ENCODE results near the gene KCNMA1. TPM values are rescaled to one million over a fixed set of nuclear protein-coding genes. Genes with fewer than 3 reads are reported as not detected.

Gene KCNMA1
- polyA plus RNA-seq, 1 of the 3 experiments (the other 2 are of a cell fraction): 107 TPM

GRCh38 chr10:77633376-77633775 is 4.2 kb downstream of the KCNMA1 start:
- no peak overlapping the region for H3K9ac ChIP-seq
- peaks cover 64% of the 10 kb centered on the region for H3K79me2 ChIP-seq (ENCODE audit: insufficient read depth)
- H2AFZ ChIP-seq (ENCODE audit: low read depth): no peak overlapping the region
- POLR2A ChIA-PET: no interaction called here
- peaks cover 0 to 13% of the 10 kb centered on the region in 2 experiments for H3K36me3 ChIP-seq (replicated peaks in 1 of 2; ENCODE audit: control insufficient read depth in 1 of 2, insufficient read depth in 2 of 2, low read length in 1 of 2)
- H3K4me3 ChIP-seq (ENCODE audit: low read depth in 2 of 2, low read length in 1 of 2): no peak overlapping the region
- H3F3A ChIP-seq (replicated peaks; ENCODE audit: insufficient read depth): no peaks in the 10 kb centered on the region
- H3K9me2 ChIP-seq: no peaks in the 10 kb centered on the region
- DNase-seq: no peak
- no peaks in the 10 kb centered on the region for H4K20me1 ChIP-seq (ENCODE audit: insufficient read depth)
- no peaks in the 10 kb centered on the region for H3K9me3 ChIP-seq
- no peak for TF ChIP-seq GABPA (IDR thresholded peaks at IDR 0.05; ENCODE audit: low read depth)
- TF ChIP-seq, protein P1, sequence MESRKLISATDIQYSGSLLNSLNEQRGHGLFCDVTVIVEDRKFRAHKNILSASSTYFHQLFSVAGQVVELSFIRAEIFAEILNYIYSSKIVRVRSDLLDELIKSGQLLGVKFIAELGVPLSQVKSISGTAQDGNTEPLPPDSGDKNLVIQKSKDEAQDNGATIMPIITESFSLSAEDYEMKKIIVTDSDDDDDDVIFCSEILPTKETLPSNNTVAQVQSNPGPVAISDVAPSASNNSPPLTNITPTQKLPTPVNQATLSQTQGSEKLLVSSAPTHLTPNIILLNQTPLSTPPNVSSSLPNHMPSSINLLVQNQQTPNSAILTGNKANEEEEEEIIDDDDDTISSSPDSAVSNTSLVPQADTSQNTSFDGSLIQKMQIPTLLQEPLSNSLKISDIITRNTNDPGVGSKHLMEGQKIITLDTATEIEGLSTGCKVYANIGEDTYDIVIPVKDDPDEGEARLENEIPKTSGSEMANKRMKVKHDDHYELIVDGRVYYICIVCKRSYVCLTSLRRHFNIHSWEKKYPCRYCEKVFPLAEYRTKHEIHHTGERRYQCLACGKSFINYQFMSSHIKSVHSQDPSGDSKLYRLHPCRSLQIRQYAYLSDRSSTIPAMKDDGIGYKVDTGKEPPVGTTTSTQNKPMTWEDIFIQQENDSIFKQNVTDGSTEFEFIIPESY (IDR thresholded peaks at IDR 0.05; ENCODE audit: borderline replicate concordance, low read depth): no peak
- no peak for TF ChIP-seq CHD2 (IDR thresholded peaks at IDR 0.05; ENCODE audit: low read length, partially characterized antibody)
- TF ChIP-seq RAD21 (IDR thresholded peaks at IDR 0.05; ENCODE audit: low read length): no peak
- no peak for TF ChIP-seq EP300 (IDR thresholded peaks at IDR 0.05; ENCODE audit: borderline replicate concordance in 1 of 2, low read depth in 1 of 2, low read length in 1 of 2)
- TF ChIP-seq, protein P2, sequence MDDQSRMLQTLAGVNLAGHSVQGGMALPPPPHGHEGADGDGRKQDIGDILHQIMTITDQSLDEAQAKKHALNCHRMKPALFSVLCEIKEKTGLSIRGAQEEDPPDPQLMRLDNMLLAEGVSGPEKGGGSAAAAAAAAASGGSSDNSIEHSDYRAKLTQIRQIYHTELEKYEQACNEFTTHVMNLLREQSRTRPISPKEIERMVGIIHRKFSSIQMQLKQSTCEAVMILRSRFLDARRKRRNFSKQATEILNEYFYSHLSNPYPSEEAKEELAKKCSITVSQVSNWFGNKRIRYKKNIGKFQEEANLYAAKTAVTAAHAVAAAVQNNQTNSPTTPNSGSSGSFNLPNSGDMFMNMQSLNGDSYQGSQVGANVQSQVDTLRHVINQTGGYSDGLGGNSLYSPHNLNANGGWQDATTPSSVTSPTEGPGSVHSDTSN (IDR thresholded peaks at IDR 0.05): no peak
- TF ChIP-seq RFX5 (IDR thresholded peaks at IDR 0.05; ENCODE audit: low read length): no peak
- WGBS (ENCODE audit: low lambda C conversion rate): 81% methylated on average over 7 of the region's 7 CpGs
- no peak overlapping the region for H3K27ac ChIP-seq (ENCODE audit: low read depth in 2 of 2, low read length in 1 of 2)
- H3K27me3 ChIP-seq (ENCODE audit: insufficient read depth): no peaks in the 10 kb centered on the region
- peaks cover 0 to 10% of the 10 kb centered on the region in 2 experiments; a peak in 3 of 4 replicates for H3K4me1 ChIP-seq (ENCODE audit: control insufficient read depth in 1 of 2, insufficient read depth in 2 of 2, low read depth in 1 of 2, low read length in 1 of 2)
- H3K4me2 ChIP-seq: no peak overlapping the region
- CTCF ChIA-PET: interaction anchor here (1.1 to 21.3 kb wide), 7 partner anchors 9 to 465 kb away, joined by 3 to 513 read pairs (median 4); no protein-coding TSS in a partner anchor

DNA sequence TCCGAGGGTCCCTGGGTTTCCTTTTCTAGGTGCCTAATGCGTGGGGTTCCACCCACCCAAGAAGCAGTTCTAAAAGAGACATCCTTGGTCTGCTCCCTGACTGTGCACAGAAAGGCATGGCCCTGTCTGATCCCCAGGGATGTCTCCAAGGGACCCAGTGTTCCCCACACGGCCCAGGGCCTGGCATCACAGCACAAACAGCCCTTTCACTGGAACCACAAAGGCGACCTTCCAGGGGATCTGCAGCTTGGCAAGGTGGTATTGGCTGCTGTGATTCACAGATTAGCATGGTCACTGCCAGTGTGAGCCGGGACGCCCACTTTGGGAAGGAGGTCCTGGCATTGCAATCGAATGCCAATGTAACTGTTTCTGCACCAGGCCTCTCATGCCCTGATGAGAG is 6.4 kb downstream of the KCNMA1 start:
- Histone ChIP-seq H2AFZ (ENCODE audit: low read depth) (no peak overlapping the region), H3K4me2 (no peak overlapping the region), H3K4me3 (ENCODE audit: low read depth in 2 of 2, low read length in 1 of 2) (no peak overlapping the region), H3K4me1 (ENCODE audit: control insufficient read depth in 1 of 2, insufficient read depth in 2 of 2, low read depth in 1 of 2, low read length in 1 of 2) (peaks cover 0 to 2% of the 10 kb centered on the region in 2 experiments; a peak in 3 of 4 replicates), H3K27me3 (ENCODE audit: insufficient read depth) (no peaks in the 10 kb centered on the region), H3K27ac (ENCODE audit: low read depth in 2 of 2, low read length in 1 of 2) (no peak overlapping the region), H3K36me3 (replicated peaks in 1 of 2; ENCODE audit: control insufficient read depth in 1 of 2, insufficient read depth in 2 of 2, low read length in 1 of 2) (peaks cover 0 to 13% of the 10 kb centered on the region in 2 experiments), H3K79me2 (ENCODE audit: insufficient read depth) (peaks cover 67% of the 10 kb centered on the region), H3F3A (replicated peaks; ENCODE audit: insufficient read depth) (no peaks in the 10 kb centered on the region), H4K20me1 (ENCODE audit: insufficient read depth) (no peaks in the 10 kb centered on the region), H3K9me3 (no peaks in the 10 kb centered on the region), H3K9ac (no peak overlapping the region), H3K9me2 (no peaks in the 10 kb centered on the region)
- POLR2A ChIA-PET: no interaction called here
- CTCF ChIA-PET: interaction anchor here (1.1 to 21.3 kb wide), 3 partner anchors 10 to 462 kb away, joined by 3 to 513 read pairs (median 5); no protein-coding TSS in a partner anchor
- TF ChIP-seq SMC3 (IDR thresholded peaks at IDR 0.05; ENCODE audit: low read depth, low read length) (no peak), MEF2A (IDR thresholded peaks at IDR 0.05; ENCODE audit: borderline replicate concordance, low read depth) (no peak)
- no peak for DNase-seq
- WGBS (ENCODE audit: low lambda C conversion rate): 88% methylated on average over 6 of the region's 7 CpGs

Measured in SK-N-SH (cell line).